ENCODE measurements around the gene DOCK2. TPM values are rescaled to one million over a fixed set of nuclear protein-coding genes. Genes with fewer than 3 reads are reported as not detected.

The DOCK2 gene
- total RNA-seq, 1 experiment from 2014 or later = 2.2 TPM

GRCh38 chr5:169756071-169756765 lies 119.1 kb downstream of the DOCK2 start:
- no peak for DNase-seq (ENCODE audit: low spot score)
- intact Hi-C loops (cut with micrococcal nuclease; ENCODE audit: unreplicated experiment) = no loop called here
- CTCF ChIA-PET = no interaction called here
- Histone ChIP-seq H3K4me1 (ENCODE audit: insufficient read depth, low read length, poor library complexity, severe bottlenecking) (no peaks in the 10 kb centered on the region), H3K27ac (ENCODE audit: low read depth, low read length, poor library complexity, severe bottlenecking) (no peak overlapping the region), H3K36me3 (ENCODE audit: insufficient read depth, low read length, poor library complexity, severe bottlenecking) (no peaks in the 10 kb centered on the region), H3K4me3 (ENCODE audit: low read depth, low read length, poor library complexity, severe bottlenecking) (no peak overlapping the region), H3K9me3 (ENCODE audit: low read depth, low read length, poor library complexity, severe bottlenecking) (no peaks in the 10 kb centered on the region), H3K27me3 (replicated peaks; ENCODE audit: insufficient read depth, low read depth, low read length, poor library complexity) (no peaks in the 10 kb centered on the region)
- TF ChIP-seq CTCF (conservative IDR thresholded peaks at IDR 0.05; ENCODE audit: low read depth, low read length) (no peak), EZH2 (IDR thresholded peaks at IDR 0.05; ENCODE audit: borderline replicate concordance, low read depth, low read length, poor library complexity, severe bottlenecking) (no peak)
- BruUV-seq (replicated peaks) = no TSS peak
- POLR2A ChIA-PET (ENCODE audit: low non-redundant PET) = no interaction called here

- TF ChIP-seq CTCF (conservative IDR thresholded peaks at IDR 0.05; ENCODE audit: low read depth, low read length) = no peak
- no peak for TF ChIP-seq EZH2 (IDR thresholded peaks at IDR 0.05; ENCODE audit: borderline replicate concordance, low read depth, low read length, poor library complexity, severe bottlenecking)
- H3K4me3 ChIP-seq (ENCODE audit: low read depth, low read length, poor library complexity, severe bottlenecking) = no peak overlapping the region
- no peak overlapping the region for H3K27ac ChIP-seq (ENCODE audit: low read depth, low read length, poor library complexity, severe bottlenecking)
- no peaks in the 10 kb centered on the region for H3K27me3 ChIP-seq (replicated peaks; ENCODE audit: insufficient read depth, low read depth, low read length, poor library complexity)
- ChIA-PET POLR2A (ENCODE audit: low non-redundant PET) (no interaction called here), CTCF (no interaction called here)
- no peak for DNase-seq (ENCODE audit: low spot score)
- no peaks in the 10 kb centered on the region for H3K9me3 ChIP-seq (ENCODE audit: low read depth, low read length, poor library complexity, severe bottlenecking)
- H3K36me3 ChIP-seq (ENCODE audit: insufficient read depth, low read length, poor library complexity, severe bottlenecking) = no peaks in the 10 kb centered on the region
- no TSS peak for BruUV-seq (replicated peaks)
- no peaks in the 10 kb centered on the region for H3K4me1 ChIP-seq (ENCODE audit: insufficient read depth, low read length, poor library complexity, severe bottlenecking)
- intact Hi-C loops (cut with micrococcal nuclease; ENCODE audit: unreplicated experiment) = no loop called here
Measured at GRCh38 chr5:169757016-169757415, 119.9 kb downstream of the DOCK2 start.

- BruUV-seq (replicated peaks) = no TSS peak
- TF ChIP-seq EZH2 (IDR thresholded peaks at IDR 0.05; ENCODE audit: borderline replicate concordance, low read depth, low read length, poor library complexity, severe bottlenecking) (no peak), CTCF (conservative IDR thresholded peaks at IDR 0.05; ENCODE audit: low read depth, low read length) (no peak)
- no peak overlapping the region for H3K4me3 ChIP-seq (ENCODE audit: low read depth, low read length, poor library complexity, severe bottlenecking)
- H3K36me3 ChIP-seq (ENCODE audit: insufficient read depth, low read length, poor library complexity, severe bottlenecking) = no peaks in the 10 kb centered on the region
- ChIA-PET POLR2A (ENCODE audit: low non-redundant PET) (no interaction called here), CTCF (no interaction called here)
- peaks cover 7% of the 10 kb centered on the region for H3K4me1 ChIP-seq (ENCODE audit: insufficient read depth, low read length, poor library complexity, severe bottlenecking)
- no peak for DNase-seq (ENCODE audit: low spot score)
- intact Hi-C loops (cut with micrococcal nuclease; ENCODE audit: unreplicated experiment) = no loop called here
- H3K9me3 ChIP-seq (ENCODE audit: low read depth, low read length, poor library complexity, severe bottlenecking) = no peaks in the 10 kb centered on the region
- H3K27ac ChIP-seq (ENCODE audit: low read depth, low read length, poor library complexity, severe bottlenecking) = no peak overlapping the region
- H3K27me3 ChIP-seq (replicated peaks; ENCODE audit: insufficient read depth, low read depth, low read length, poor library complexity) = no peaks in the 10 kb centered on the region
Measured at GRCh38 chr5:169758886-169759285, 121.8 kb downstream of the DOCK2 start.

Data from A673 (cell line).